Endothelial cell of umbilical vein (primary cell): ENCODE results near the gene C1QTNF4. TPM values are rescaled to one million over a fixed set of nuclear protein-coding genes. Genes with fewer than 3 reads are reported as not detected.
A peak's percentile ranks its signal among the peaks of the same experiment; 100 is the strongest.

Source experiments
- Bru-seq: library from RNA; stranded (reverse); fragments of 400-500 nt; gene quantifications from one replicate; lab custom pipeline; 2021; lab: Mats Ljungman, UMichigan
- BruChase-seq, 2 experiments: library from RNA; stranded (reverse); fragments of 400-500 nt; gene quantifications; one replicate each; lab custom pipeline; 2021; lab: Mats Ljungman, UMichigan
- BruUV-seq: library from RNA; stranded (reverse); fragments of 400-500 nt; replicated peaks from 2 replicates; lab custom pipeline; 2021; lab: Mats Ljungman, UMichigan
- CTCF ChIA-PET: fragments of 300-600, 350-600 bp; sonication (Branson Sonifier 250); formaldehyde crosslinking; loops from one replicate; lab custom pipeline; 2021; ENCODE audit warnings: antibody characterized with exemption, inconsistent platforms; lab: Charles Lee
- POLR2A ChIA-PET: fragments of 300-600, 350-600 bp; sonication (Branson Sonifier 250); formaldehyde crosslinking; loops from one replicate; lab custom pipeline; 2021; ENCODE audit warnings: antibody characterized with exemption, inconsistent platforms; lab: Charles Lee
- DNase-seq: peaks from one replicate; pipeline ENCODE4 v3.0.0-alpha.2; 2011; ENCODE audit warnings: low read depth, low spot score
- FAIRE-seq: peaks from 2 replicates; lab custom pipeline; 2011; peaks lifted over from hg19 to GRCh38; lab: Jason Lieb, UNC
- H2AFZ ChIP-seq: 2 replicates; pipeline ENCODE4 v1.6.0; 2012; ENCODE audit warnings: low read depth, low read length, control low read depth, inconsistent platforms
- H3K27ac ChIP-seq: 2 replicates; pipeline ENCODE4 v1.5.1; 2011; ENCODE audit warnings: low read depth, mild to moderate bottlenecking, control low read depth, low read length, moderate library complexity; ENCODE audit not compliant: insufficient read depth
- H3K27me3 ChIP-seq, 2 experiments: 2 replicates each; pipeline versions ENCODE4 v1.6.0 to v1.6.1; 2011; ENCODE audit warnings: low read length in 2 of 2, mixed read lengths in 1 of 2; ENCODE audit not compliant: control insufficient read depth in 2 of 2, insufficient read depth in 2 of 2
- H3K36me3 ChIP-seq, 2 experiments: 2 replicates in 1 of 2; 3 replicates in 1 of 2; pipeline ENCODE4 v1.5.1; 2011; ENCODE audit warnings: low read length in 2 of 2, mild to moderate bottlenecking in 1 of 2, moderate library complexity in 1 of 2; ENCODE audit not compliant: control insufficient read depth in 2 of 2, insufficient read depth in 2 of 2; ENCODE audit errors: extremely low read depth in 1 of 2
- H3K4me1 ChIP-seq: 3 replicates; pipeline ENCODE4 v1.5.1; 2011; ENCODE audit warnings: mild to moderate bottlenecking, low read length; ENCODE audit not compliant: control insufficient read depth, insufficient read depth; ENCODE audit errors: extremely low read depth
- H3K4me2 ChIP-seq: 2 replicates; pipeline ENCODE4 v1.6.1; 2011; ENCODE audit warnings: low read length, control low read depth, mixed read lengths; ENCODE audit not compliant: insufficient read depth
- H3K4me3 ChIP-seq, 3 experiments: fragments of 200-600 bp in 1 of 3; sonication (generic), shearing (Covaris generic) in 1 of 3; replicated peaks in 1 of 3; 2 replicates each; pipeline ENCODE4 v1.5.1; 2011 to 2016; ENCODE audit warnings: control low read depth in 3 of 3, low read length in 3 of 3, mild to moderate bottlenecking in 2 of 3, inconsistent platforms in 1 of 3, low read depth in 1 of 3, moderate library complexity in 1 of 3; ENCODE audit not compliant: insufficient read depth in 1 of 3
- H3K79me2 ChIP-seq: 2 replicates; pipeline ENCODE4 v1.6.0; 2012; ENCODE audit warnings: low read length, inconsistent platforms; ENCODE audit not compliant: control insufficient read depth, insufficient read depth
- H3K9ac ChIP-seq: replicated peaks from 2 replicates; pipeline ENCODE3; 2011; ENCODE audit warnings: low read length, control low read depth; ENCODE audit not compliant: insufficient read depth; ENCODE audit errors: extremely low read depth
- H3K9me1 ChIP-seq: replicated peaks from 3 replicates; pipeline ENCODE4 v1.6.0; 2011; ENCODE audit warnings: mild to moderate bottlenecking, low read length; ENCODE audit not compliant: control insufficient read depth, insufficient read depth; ENCODE audit errors: extremely low read depth
- H3K9me3 ChIP-seq: replicated peaks from 2 replicates; pipeline ENCODE4 v1.5.1; 2012; ENCODE audit warnings: low read length, inconsistent platforms; ENCODE audit not compliant: control insufficient read depth, insufficient read depth
- H4K20me1 ChIP-seq: replicated peaks from 2 replicates; pipeline ENCODE3; 2011; ENCODE audit warnings: mild to moderate bottlenecking, low read length; ENCODE audit not compliant: control insufficient read depth, insufficient read depth; ENCODE audit errors: extremely low read depth
- EZH2 ChIP-seq: IDR thresholded peaks from 2 replicates; pipeline ENCODE4 v1.6.1; 2012; ENCODE audit warnings: borderline replicate concordance, low read depth, mild to moderate bottlenecking, moderate library complexity, low read length, inconsistent platforms; ENCODE audit not compliant: severe bottlenecking
- GATA2 ChIP-seq: IDR thresholded peaks from 2 replicates; pipeline ENCODE4 v1.7.0; 2011; ENCODE audit warnings: low read depth, mild to moderate bottlenecking, moderate library complexity, mixed read lengths, low read length; ENCODE audit not compliant: insufficient read length, insufficient read depth
- MYC ChIP-seq: IDR thresholded peaks from one replicate; pipeline ENCODE4 v1.6.1; 2011; ENCODE audit warnings: mild to moderate bottlenecking, low read depth, low read length
- POLR2A ChIP-seq: IDR thresholded peaks from 2 replicates; pipeline ENCODE4 v1.6.1; 2012; ENCODE audit warnings: low read depth, mild to moderate bottlenecking, control low read depth, low read length
- dilution Hi-C: fragments of 300-500 bp; cut with MboI; formaldehyde crosslinking; loops from one replicate; pipeline ENCODE4 v1.15.0; 2019; ENCODE audit warnings: low sequenced_read_pairs; ENCODE audit not compliant: extremely low pct_ligation_motif_present
- intact Hi-C: fragments of 100-400 bp; cut with micrococcal nuclease; formaldehyde crosslinking; loops from one replicate; pipeline ENCODE4 v1.10.0; 2022
- long read RNA-seq: library from polyadenylated mRNA; stranded (forward); transcript quantifications from one replicate; pipeline ENCODE4 v2.0.0, GENCODE V29; 2021
- polyA minus RNA-seq, 3 experiments: library from RNA; depleted of rRNA, polyadenylated mRNA; stranded (reverse); fragments of >200 nt; gene quantifications; 1 replicate in 1 of 3; 2 replicates in 2 of 3; pipeline ENCODE4 v1.2.3, GENCODE V29; 2011
- polyA plus RNA-seq, 4 experiments: library from polyadenylated mRNA; depleted of rRNA in 3 of 4; stranded (reverse) in 3 of 4; unstranded in 1 of 4; fragments of >200 nt; gene quantifications; 2 replicates each; pipeline versions ENCODE4 v1.2.1 to v1.2.3, GENCODE V29; 2011 to 2012; ENCODE audit warnings: missing spikeins in 1 of 4
- total RNA-seq: library from RNA; stranded (reverse); gene quantifications from 2 replicates; pipeline ENCODE4 v1.2.3, GENCODE V29; 2021

Gene C1QTNF4
- total RNA-seq (1.7 and 1.8 TPM in 2 replicates), polyA plus RNA-seq (5.4 and 7.5 TPM in 2 replicates), polyA minus RNA-seq (0.32 TPM in 1 of 2 replicates, not detected in the other), Bru-seq, nascent RNA (percentile 12 among the genes with signal in this experiment), BruChase-seq, experiment 1, labeled RNA remaining after a 6-hour chase (percentile 33 among the genes with signal in this experiment), BruChase-seq, experiment 2, labeled RNA remaining after a 2-hour chase (percentile 30 among the genes with signal in this experiment)
- polyA plus RNA-seq (2011; cell fraction: cytosol; rRNA removed): 0.77 and 1.8 TPM in 2 replicates
- 0.34 and 0.59 TPM in 2 replicates for polyA plus RNA-seq (2011; cell fraction: nucleus; rRNA removed)
- polyA plus RNA-seq (2012): 0.09 and 1.8 TPM in 2 replicates
- polyA minus RNA-seq (2011; cell fraction: cytosol; rRNA and poly(A)+ RNA removed): not detected
- 0.77 TPM in 1 of 2 replicates, not detected in the other for polyA minus RNA-seq (2011; cell fraction: nucleus; rRNA and poly(A)+ RNA removed)
- long read RNA-seq, partial matches to known transcripts: 0 of 17 reads
- long read RNA-seq, other reads (novel, unspliced or antisense): 16 of 17 reads

DNA sequence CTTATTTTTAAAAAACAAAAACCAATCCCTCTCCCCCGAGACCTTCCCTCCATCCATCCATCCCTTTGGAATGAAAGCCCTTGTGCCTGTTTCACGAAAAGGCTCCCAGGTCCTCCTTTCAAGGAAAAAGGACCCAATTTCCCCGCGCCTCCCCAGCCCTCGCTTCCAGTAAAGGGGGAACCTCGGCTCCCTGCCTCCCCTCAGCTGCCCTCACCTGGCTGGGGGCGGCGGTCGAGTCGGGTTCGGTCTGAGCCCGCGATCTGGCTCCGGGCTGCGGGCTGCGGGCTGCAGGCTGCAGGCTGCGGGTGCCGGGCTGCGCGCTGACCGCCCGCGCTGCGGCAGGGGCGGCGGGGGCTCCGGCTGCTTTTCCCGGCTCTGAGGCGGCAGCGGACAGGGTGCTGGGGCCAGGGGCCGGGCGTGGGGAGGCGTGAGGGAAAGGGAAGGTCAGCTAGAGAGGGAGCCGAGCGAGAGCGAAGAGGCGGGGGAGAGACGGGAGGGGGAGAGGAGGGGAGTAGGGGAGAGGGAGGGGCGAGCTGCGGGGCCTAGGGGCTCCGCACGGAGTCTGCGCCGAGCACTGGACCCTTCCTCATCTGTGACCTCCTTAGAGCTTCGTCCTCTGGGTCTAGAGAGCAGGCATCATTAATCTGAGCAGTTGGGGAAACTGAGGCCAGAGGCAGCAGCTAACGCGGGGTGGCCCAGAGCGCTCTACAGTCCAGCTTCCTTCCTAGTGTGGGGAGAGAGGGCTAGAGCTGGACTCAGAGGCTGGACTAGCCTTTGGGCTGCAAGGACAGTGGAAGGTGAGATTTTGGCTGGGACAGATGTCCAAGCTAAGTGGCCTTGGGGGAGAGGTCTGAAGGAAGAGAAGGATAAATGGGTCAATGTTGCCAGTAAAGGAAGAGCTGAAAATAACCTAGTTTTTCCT is at the start of gene C1QTNF4:
TSS of gene C1QTNF4 (minus strand) at position 478 of the 922 bp plus-strand sequence. CDS start 3,601 bp downstream, outside the sequence.
- Histone ChIP-seq H3K9me1 (no peaks in the 10 kb centered on the region), H3K9me3 (no peaks in the 10 kb centered on the region), H3K4me1 (peaks cover 10% of the 10 kb centered on the region), H3K27ac (no peak within 1 kb of the TSS), H3K4me2 (peak within 1 kb of the TSS; percentile 36), H3K9ac (no peak within 1 kb of the TSS), H3K4me3 (peak within 1 kb of the TSS in 1 of 3 experiments; percentile 11), H4K20me1 (no peaks in the 10 kb centered on the region), H3K27me3 (peaks cover 32 to 40% of the 10 kb centered on the region in 2 experiments), H3K36me3 (no peaks in the 10 kb centered on the region), H2AFZ (no peak within 1 kb of the TSS), H3K79me2 (no peaks in the 10 kb centered on the region)
- DNase-seq (no peak), FAIRE-seq (no peak)
- ChIA-PET CTCF (interaction anchor here (0.6 to 1.4 kb wide), 4 partner anchors 8 to 955 kb away, joined by 3 read pairs; partner anchors contain the start of genes CELF1 and FAM180B), POLR2A (interaction anchor here (0.6 to 1.8 kb wide), 3 partner anchors 12 to 82 kb away, joined by 3 to 8 read pairs (median 4); no protein-coding TSS in a partner anchor)
- TF ChIP-seq POLR2A (no peak), GATA2 (no peak), EZH2 (peak; percentile 92), MYC (no peak)
- intact Hi-C loops (no loop called here), dilution Hi-C loops (no loop called here)
- BruUV-seq: no TSS peak
